GM12801 (cell line): Measurements from ENCODE around the gene HDAC9.

Experiments used
- CTCF ChIP-seq: IDR thresholded peaks from one replicate; pipeline ENCODE4 v1.5.1; 2011; ENCODE audit warnings: control low read depth; ENCODE audit not compliant: insufficient read length; ENCODE audit errors: extremely low read depth

The HDAC9 gene

GRCh38 chr7:18517646-18518045 is 22.1 kb downstream of the HDAC9 start:
- no peak for TF ChIP-seq CTCF

GRCh38 chr7:18518555-18518954 is 23.0 kb downstream of the HDAC9 start:
- no peak for TF ChIP-seq CTCF

- no peak for TF ChIP-seq CTCF
Observed at GRCh38 chr7:18520450-18521235, 25.1 kb downstream of the HDAC9 start.

- TF ChIP-seq CTCF = no peak
Observed at GRCh38 chr7:18521236-18521589, 25.7 kb downstream of the HDAC9 start.

GRCh38 chr7:18521945-18522566 is 26.5 kb downstream of the HDAC9 start:
- TF ChIP-seq CTCF = no peak

GRCh38 chr7:18524248-18524647 is 28.7 kb downstream of the HDAC9 start:
- no peak for TF ChIP-seq CTCF

- no peak for TF ChIP-seq CTCF
Observed at GRCh38 chr7:18526368-18526878, 30.9 kb downstream of the HDAC9 start.
